HCT116 (cell line): ENCODE results near the gene PUSL1.
"Not testable (repeated sequence)": the region's sequence is repeated elsewhere in the genome, so short reads cannot be mapped to it uniquely, and the experiment has no call there.

Experiments used
- CEBPB ChIP-seq: IDR thresholded peaks from 2 replicates; pipeline ENCODE4 v1.6.1; 2012; ENCODE audit warnings: low read depth
- CTCF ChIP-seq, 3 experiments: fragments of 200-600 bp in 1 of 3; sonication (generic) in 1 of 3; IDR thresholded peaks in 2 of 3; conservative IDR thresholded peaks in 1 of 3; 2 replicates each; pipeline ENCODE4 v1.5.1; 2012 to 2017; ENCODE audit warnings: low read depth in 2 of 3, low read length in 2 of 3, antibody characterized with exemption in 1 of 3, borderline replicate concordance in 1 of 3, control low read depth in 1 of 3, mild to moderate bottlenecking in 1 of 3, mixed read lengths in 1 of 3, mixed run types in 1 of 3, moderate library complexity in 1 of 3; ENCODE audit not compliant: insufficient read depth in 1 of 3
- EGR1 ChIP-seq: IDR thresholded peaks from 2 replicates; pipeline ENCODE4 v1.6.1; 2012; ENCODE audit warnings: low read depth
- EZH2 ChIP-seq: fragments of 200-600 bp; sonication (generic); IDR thresholded peaks from 2 replicates; pipeline ENCODE4 v1.6.1; 2017; ENCODE audit warnings: antibody characterized with exemption, mixed run types
- EZH2phosphoT487 ChIP-seq: fragments of 200-600 bp; IDR thresholded peaks from 2 replicates; pipeline ENCODE4 v1.6.1; 2018; ENCODE audit warnings: antibody characterized with exemption, borderline replicate concordance
- JUND ChIP-seq: IDR thresholded peaks from 2 replicates; pipeline ENCODE4 v1.6.1; 2012
- POLR2A ChIP-seq: IDR thresholded peaks from 2 replicates; pipeline ENCODE4 v1.7.0; 2011; ENCODE audit warnings: borderline replicate concordance; ENCODE audit not compliant: insufficient read depth, insufficient read length; ENCODE audit errors: extremely low read depth
- POLR2AphosphoS5 ChIP-seq: IDR thresholded peaks from 2 replicates; pipeline ENCODE4 v1.6.1; 2011; ENCODE audit warnings: mild to moderate bottlenecking, low read depth, low read length, moderate library complexity
- RAD21 ChIP-seq: IDR thresholded peaks from 2 replicates; pipeline ENCODE4 v1.6.1; 2012; ENCODE audit warnings: low read depth, mild to moderate bottlenecking
- REST ChIP-seq: IDR thresholded peaks from 2 replicates; pipeline ENCODE4 v1.6.1; 2012; ENCODE audit warnings: low read depth
- SIN3A ChIP-seq: IDR thresholded peaks from 2 replicates; pipeline ENCODE4 v1.6.1; 2012; ENCODE audit warnings: low read depth
- SP1 ChIP-seq: IDR thresholded peaks from 2 replicates; pipeline ENCODE4 v1.6.1; 2012; ENCODE audit warnings: low read depth

- TF ChIP-seq CTCF (IDR thresholded peaks at IDR 0.05 in 2 of 3, conservative IDR thresholded peaks at IDR 0.05 in 1 of 3; ENCODE audit: borderline replicate concordance in 1 of 3, insufficient read depth in 1 of 3, low read depth in 2 of 3, low read length in 2 of 3); SP1; EZH2; POLR2A; POLR2AphosphoS5; REST; SIN3A; CEBPB; JUND; RAD21; EZH2phosphoT487; EGR1: not testable (repeated sequence)
Observed at GRCh38 chr1:1316199-1316598, 7.8 kb downstream of the PUSL1 start.
